Measurements from ENCODE around the gene OR6B2.

- no peak for TF ChIP-seq SP1 (IDR thresholded peaks at IDR 0.05)
- no peak for TF ChIP-seq SUZ12 (IDR thresholded peaks at IDR 0.05)
- TF ChIP-seq HDGF (IDR thresholded peaks at IDR 0.05; ENCODE audit: borderline replicate concordance) = no peak
Measured at GRCh38 chr2:240013343-240013742, 16.9 kb downstream of the OR6B2 start.

All from HEK293T (cell line).